Measurements from ENCODE around the gene CEACAM1. TPM values are rescaled to one million over a fixed set of nuclear protein-coding genes. Genes with fewer than 3 reads are reported as not detected.
"Not testable (repeated sequence)": the region's sequence is repeated elsewhere in the genome, so short reads cannot be mapped to it uniquely, and the experiment has no call there.

The CEACAM1 gene
- total RNA-seq, 2 experiments from 2014 or later, result 5.4 to 5.8 TPM

GRCh38 chr19:42522262-42522661 is 6.0 kb downstream of the CEACAM1 start:
- H3K9me3 Mint-ChIP-seq; POLR2A ChIA-PET; H3K4me1 Mint-ChIP-seq (ENCODE audit: low read depth); DNase-seq; intact Hi-C loops (cut with micrococcal nuclease); H3K27ac Mint-ChIP-seq; H3K27me3 Mint-ChIP-seq; H3K36me3 Mint-ChIP-seq; H3K4me3 Mint-ChIP-seq: not testable (repeated sequence)
- CTCF ChIA-PET, result interaction anchor here (0.7 kb wide), 1 partner anchor 175 kb away, joined by 3 read pairs; no protein-coding TSS in a partner anchor

- intact Hi-C loops (cut with micrococcal nuclease), result no loop called here
- ChIA-PET POLR2A (no interaction called here), CTCF (interaction anchor here (0.6 to 0.7 kb wide), 2 partner anchors 176 to 1263 kb away, joined by 3 read pairs; no protein-coding TSS in a partner anchor)
- Mint-ChIP-seq H3K4me1 (ENCODE audit: low read depth) (peaks cover 6% of the 10 kb centered on the region), H3K9me3 (no peaks in the 10 kb centered on the region), H3K36me3 (peaks cover 7% of the 10 kb centered on the region), H3K27ac (no peak overlapping the region), H3K27me3 (no peaks in the 10 kb centered on the region), H3K4me3 (no peak overlapping the region)
- DNase-seq, result no peak
Measured at GRCh38 chr19:42521346-42522030, 6.8 kb downstream of the CEACAM1 start.

GRCh38 chr19:42519108-42519507 is 9.2 kb downstream of the CEACAM1 start:
- peaks cover 15% of the 10 kb centered on the region for H3K4me1 Mint-ChIP-seq (ENCODE audit: low read depth)
- no peak for DNase-seq
- ChIA-PET POLR2A (no interaction called here), CTCF (interaction anchor here (0.7 to 1.8 kb wide), 3 partner anchors 10 to 81 kb away, joined by 3 to 6 read pairs (median 5); partner anchors contain the start of gene CEACAM1)
- intact Hi-C loops (cut with micrococcal nuclease), result no loop called here
- no peak overlapping the region for H3K4me3 Mint-ChIP-seq
- H3K9me3 Mint-ChIP-seq, result no peaks in the 10 kb centered on the region
- H3K27me3 Mint-ChIP-seq, result no peaks in the 10 kb centered on the region
- H3K36me3 Mint-ChIP-seq, result peaks cover 7% of the 10 kb centered on the region
- no peak overlapping the region for H3K27ac Mint-ChIP-seq

GRCh38 chr19:42516771-42517170 is 11.5 kb downstream of the CEACAM1 start:
- Mint-ChIP-seq H3K36me3 (peaks cover 8% of the 10 kb centered on the region), H3K9me3 (no peaks in the 10 kb centered on the region)
- intact Hi-C loops (cut with micrococcal nuclease), result no loop called here

GRCh38 chr19:42515241-42515832 is 12.9 kb downstream of the CEACAM1 start:
- CTCF ChIA-PET, result interaction anchor here (1.8 to 2.9 kb wide), 2 partner anchors 14 to 65 kb away, joined by 5 to 14 read pairs; no protein-coding TSS in a partner anchor
- H3K4me1 Mint-ChIP-seq (ENCODE audit: low read depth), result peaks cover 31% of the 10 kb centered on the region

More at GRCh38 chr19:42516771-42517170, 11.5 kb downstream of the CEACAM1 start:
- POLR2A ChIA-PET, result no interaction called here
- Mint-ChIP-seq H3K4me3 (no peak overlapping the region), H3K27ac (no peak overlapping the region), H3K4me1 (ENCODE audit: low read depth) (peaks cover 31% of the 10 kb centered on the region), H3K27me3 (no peaks in the 10 kb centered on the region)
- CTCF ChIA-PET, result interaction anchor here (0.8 to 2.9 kb wide), 6 partner anchors 13 to 80 kb away, joined by 3 to 14 read pairs (median 4); no protein-coding TSS in a partner anchor
- DNase-seq, result no peak

GRCh38 chr19:42514449-42514848 is 13.8 kb downstream of the CEACAM1 start:
- DNase-seq, result peak; percentile 23
- H3K9me3 Mint-ChIP-seq, result no peaks in the 10 kb centered on the region
- no peaks in the 10 kb centered on the region for H3K27me3 Mint-ChIP-seq
- peaks cover 12% of the 10 kb centered on the region for H3K36me3 Mint-ChIP-seq
- CTCF ChIA-PET, result interaction anchor here (0.7 to 2.9 kb wide), 3 partner anchors 15 to 302 kb away, joined by 3 to 14 read pairs (median 5); no protein-coding TSS in a partner anchor
- H3K4me3 Mint-ChIP-seq, result no peak overlapping the region
- POLR2A ChIA-PET, result interaction anchor here (1.6 kb wide), 1 partner anchor 14 kb away, joined by 3 read pairs; the partner anchor contains the start of gene CEACAM1
- peaks cover 31% of the 10 kb centered on the region for H3K4me1 Mint-ChIP-seq (ENCODE audit: low read depth)
- no peak overlapping the region for H3K27ac Mint-ChIP-seq
- intact Hi-C loops (cut with micrococcal nuclease), result loop anchor here (2.0 kb wide), 1 partner anchor 14 kb away; the partner anchor contains the start of gene CEACAM1

More at GRCh38 chr19:42515241-42515832, 12.9 kb downstream of the CEACAM1 start:
- peak; percentile 29 for DNase-seq
- no peaks in the 10 kb centered on the region for H3K27me3 Mint-ChIP-seq
- no peaks in the 10 kb centered on the region for H3K9me3 Mint-ChIP-seq
- POLR2A ChIA-PET, result interaction anchor here (1.6 kb wide), 1 partner anchor 13 kb away, joined by 3 read pairs; the partner anchor contains the start of gene CEACAM1
- intact Hi-C loops (cut with micrococcal nuclease), result loop anchor here (2.0 kb wide), 1 partner anchor 13 kb away; the partner anchor contains the start of gene CEACAM1
- no peak overlapping the region for H3K4me3 Mint-ChIP-seq
- peaks cover 12% of the 10 kb centered on the region for H3K36me3 Mint-ChIP-seq
- no peak overlapping the region for H3K27ac Mint-ChIP-seq

- H3K27me3 Mint-ChIP-seq, result no peaks in the 10 kb centered on the region
- no peaks in the 10 kb centered on the region for H3K9me3 Mint-ChIP-seq
- intact Hi-C loops (cut with micrococcal nuclease), result no loop called here
- H3K27ac Mint-ChIP-seq, result no peak overlapping the region
- ChIA-PET CTCF (interaction anchor here (0.6 kb wide), 1 partner anchor 40 kb away, joined by 5 read pairs; no protein-coding TSS in a partner anchor), POLR2A (interaction anchor here (0.6 kb wide), 1 partner anchor 293 kb away, joined by 3 read pairs; the partner anchor contains the start of gene ZNF526)
- DNase-seq, result peak; percentile 31
- peaks cover 10% of the 10 kb centered on the region for H3K36me3 Mint-ChIP-seq
- no peak overlapping the region for H3K4me3 Mint-ChIP-seq
- peaks cover 34% of the 10 kb centered on the region for H3K4me1 Mint-ChIP-seq (ENCODE audit: low read depth)
Measured at GRCh38 chr19:42512743-42513304, 15.5 kb downstream of the CEACAM1 start.

GRCh38 chr19:42512130-42512636 is 16.1 kb downstream of the CEACAM1 start:
- H3K27me3 Mint-ChIP-seq, result no peaks in the 10 kb centered on the region
- POLR2A ChIA-PET, result interaction anchor here (0.6 kb wide), 2 partner anchors 19 to 292 kb away, joined by 3 to 4 read pairs; partner anchors contain the start of gene ZNF526
- no peak overlapping the region for H3K4me3 Mint-ChIP-seq
- DNase-seq, result no peak
- peaks cover 10% of the 10 kb centered on the region for H3K36me3 Mint-ChIP-seq
- peaks cover 34% of the 10 kb centered on the region for H3K4me1 Mint-ChIP-seq (ENCODE audit: low read depth)
- intact Hi-C loops (cut with micrococcal nuclease), result no loop called here
- H3K27ac Mint-ChIP-seq, result no peak overlapping the region
- H3K9me3 Mint-ChIP-seq, result no peaks in the 10 kb centered on the region
- CTCF ChIA-PET, result interaction anchor here (0.6 kb wide), 2 partner anchors 39 to 1706 kb away, joined by 3 to 5 read pairs; no protein-coding TSS in a partner anchor

GRCh38 chr19:42511340-42511739 is 16.9 kb downstream of the CEACAM1 start:
- intact Hi-C loops (cut with micrococcal nuclease), result no loop called here
- H3K27ac Mint-ChIP-seq, result no peak overlapping the region
- H3K27me3 Mint-ChIP-seq, result no peaks in the 10 kb centered on the region
- ChIA-PET CTCF (no interaction called here), POLR2A (no interaction called here)
- no peaks in the 10 kb centered on the region for H3K9me3 Mint-ChIP-seq
- H3K4me1 Mint-ChIP-seq (ENCODE audit: low read depth), result peaks cover 34% of the 10 kb centered on the region
- DNase-seq, result no peak
- H3K4me3 Mint-ChIP-seq, result no peak overlapping the region
- peaks cover 7% of the 10 kb centered on the region for H3K36me3 Mint-ChIP-seq

GRCh38 chr19:42508892-42509444 is 19.3 kb downstream of the CEACAM1 start:
- no peak for DNase-seq
- Mint-ChIP-seq H3K27ac (no peak overlapping the region), H3K4me3 (no peak overlapping the region), H3K9me3 (no peaks in the 10 kb centered on the region), H3K27me3 (no peaks in the 10 kb centered on the region), H3K36me3 (peaks cover 7% of the 10 kb centered on the region), H3K4me1 (ENCODE audit: low read depth) (peaks cover 23% of the 10 kb centered on the region)
- intact Hi-C loops (cut with micrococcal nuclease), result no loop called here
- ChIA-PET CTCF (interaction anchor here (2.1 kb wide), 1 partner anchor 20 kb away, joined by 7 read pairs; the partner anchor contains the start of gene CEACAM1), POLR2A (no interaction called here)

GRCh38 chr19:42505066-42505465 is 23.2 kb downstream of the CEACAM1 start:
- H3K27me3 Mint-ChIP-seq, result no peaks in the 10 kb centered on the region
- POLR2A ChIA-PET, result no interaction called here
- no peak overlapping the region for H3K4me3 Mint-ChIP-seq
- peaks cover 14% of the 10 kb centered on the region for H3K4me1 Mint-ChIP-seq (ENCODE audit: low read depth)
- intact Hi-C loops (cut with micrococcal nuclease), result no loop called here
- H3K36me3 Mint-ChIP-seq, result no peaks in the 10 kb centered on the region
- H3K9me3 Mint-ChIP-seq, result no peaks in the 10 kb centered on the region
- CTCF ChIA-PET, result no interaction called here
- DNase-seq, result no peak
- no peak overlapping the region for H3K27ac Mint-ChIP-seq
